Measurements from ENCODE around the gene CDKN2C.

CDKN2C gene

GRCh38 chr1:50978852-50979781, 9.1 kb downstream of the CDKN2C start:
- peak; percentile 43 for FAIRE-seq
- no peak for TF ChIP-seq POU2F2 (IDR thresholded peaks at IDR 0.05; ENCODE audit: low read depth, low read length)
- no peak for TF ChIP-seq POLR2AphosphoS5 (IDR thresholded peaks at IDR 0.05; ENCODE audit: low read depth, low read length)
- no peak for TF ChIP-seq SPI1 (IDR thresholded peaks at IDR 0.05; ENCODE audit: low read depth, low read length)
- TF ChIP-seq POLR2A (IDR thresholded peaks at IDR 0.05; ENCODE audit: low read depth, low read length), result no peak
- TF ChIP-seq PAX5 (IDR thresholded peaks at IDR 0.05; ENCODE audit: insufficient read depth, low read length, severe bottlenecking), result no peak
- no peak for TF ChIP-seq TAF1 (IDR thresholded peaks at IDR 0.05; ENCODE audit: low read depth, low read length)
- no peak for DNase-seq (ENCODE audit: insufficient read length, low spot score)

- TF ChIP-seq PAX5 (IDR thresholded peaks at IDR 0.05; ENCODE audit: insufficient read depth, low read length, severe bottlenecking) (no peak), POLR2A (IDR thresholded peaks at IDR 0.05; ENCODE audit: low read depth, low read length) (no peak), SPI1 (IDR thresholded peaks at IDR 0.05; ENCODE audit: low read depth, low read length) (no peak), POLR2AphosphoS5 (IDR thresholded peaks at IDR 0.05; ENCODE audit: low read depth, low read length) (no peak), TAF1 (IDR thresholded peaks at IDR 0.05; ENCODE audit: low read depth, low read length) (no peak), POU2F2 (IDR thresholded peaks at IDR 0.05; ENCODE audit: low read depth, low read length) (no peak)
- no peak for DNase-seq (ENCODE audit: insufficient read length, low spot score)
- FAIRE-seq, result no peak
These were observed 9.9 kb downstream of the CDKN2C start for GRCh38 chr1:50979937-50980336.

GRCh38 chr1:50980505-50980904, 10.5 kb downstream of the CDKN2C start:
- FAIRE-seq (no peak), DNase-seq (ENCODE audit: insufficient read length, low spot score) (no peak)
- TF ChIP-seq POLR2AphosphoS5 (IDR thresholded peaks at IDR 0.05; ENCODE audit: low read depth, low read length), result no peak
- no peak for TF ChIP-seq TAF1 (IDR thresholded peaks at IDR 0.05; ENCODE audit: low read depth, low read length)
- no peak for TF ChIP-seq PAX5 (IDR thresholded peaks at IDR 0.05; ENCODE audit: insufficient read depth, low read length, severe bottlenecking)
- TF ChIP-seq SPI1 (IDR thresholded peaks at IDR 0.05; ENCODE audit: low read depth, low read length), result no peak
- no peak for TF ChIP-seq POLR2A (IDR thresholded peaks at IDR 0.05; ENCODE audit: low read depth, low read length)
- no peak for TF ChIP-seq POU2F2 (IDR thresholded peaks at IDR 0.05; ENCODE audit: low read depth, low read length)

GRCh38 chr1:50981741-50982140, 11.7 kb downstream of the CDKN2C start:
- TF ChIP-seq POU2F2 (IDR thresholded peaks at IDR 0.05; ENCODE audit: low read depth, low read length) (no peak), PAX5 (IDR thresholded peaks at IDR 0.05; ENCODE audit: insufficient read depth, low read length, severe bottlenecking) (no peak), POLR2AphosphoS5 (IDR thresholded peaks at IDR 0.05; ENCODE audit: low read depth, low read length) (no peak), TAF1 (IDR thresholded peaks at IDR 0.05; ENCODE audit: low read depth, low read length) (no peak)
- DNase-seq (ENCODE audit: insufficient read length, low spot score) (no peak), FAIRE-seq (no peak)

- no peak for FAIRE-seq
- no peak for DNase-seq (ENCODE audit: insufficient read length, low spot score)
- TF ChIP-seq PAX5 (IDR thresholded peaks at IDR 0.05; ENCODE audit: insufficient read depth, low read length, severe bottlenecking), result no peak
These were observed 12.6 kb downstream of the CDKN2C start for GRCh38 chr1:50982611-50983010.

- FAIRE-seq (no peak), DNase-seq (ENCODE audit: insufficient read length, low spot score) (no peak)
- TF ChIP-seq POU2F2 (IDR thresholded peaks at IDR 0.05; ENCODE audit: low read depth, low read length) (no peak), POLR2A (IDR thresholded peaks at IDR 0.05; ENCODE audit: low read depth, low read length) (no peak), POLR2AphosphoS5 (IDR thresholded peaks at IDR 0.05; ENCODE audit: low read depth, low read length) (no peak), TAF1 (IDR thresholded peaks at IDR 0.05; ENCODE audit: low read depth, low read length) (no peak), PAX5 (IDR thresholded peaks at IDR 0.05; ENCODE audit: insufficient read depth, low read length, severe bottlenecking) (no peak), SPI1 (IDR thresholded peaks at IDR 0.05; ENCODE audit: low read depth, low read length) (no peak)
These were observed 13.3 kb downstream of the CDKN2C start for GRCh38 chr1:50983219-50983802.

GRCh38 chr1:50985094-50985493, 15.0 kb downstream of the CDKN2C start:
- no peak for DNase-seq (ENCODE audit: insufficient read length, low spot score)
- peak; percentile 57 for FAIRE-seq
- TF ChIP-seq SPI1 (IDR thresholded peaks at IDR 0.05; ENCODE audit: low read depth, low read length) (no peak), TAF1 (IDR thresholded peaks at IDR 0.05; ENCODE audit: low read depth, low read length) (no peak), POLR2A (IDR thresholded peaks at IDR 0.05; ENCODE audit: low read depth, low read length) (no peak), POU2F2 (IDR thresholded peaks at IDR 0.05; ENCODE audit: low read depth, low read length) (no peak), POLR2AphosphoS5 (IDR thresholded peaks at IDR 0.05; ENCODE audit: low read depth, low read length) (no peak), PAX5 (IDR thresholded peaks at IDR 0.05; ENCODE audit: insufficient read depth, low read length, severe bottlenecking) (no peak)

GRCh38 chr1:50986653-50987052, 16.6 kb downstream of the CDKN2C start:
- FAIRE-seq (peak; percentile 70), DNase-seq (ENCODE audit: insufficient read length, low spot score) (no peak)
- TF ChIP-seq POLR2AphosphoS5 (IDR thresholded peaks at IDR 0.05; ENCODE audit: low read depth, low read length) (no peak), POLR2A (IDR thresholded peaks at IDR 0.05; ENCODE audit: low read depth, low read length) (no peak)

- TF ChIP-seq POU2F2 (IDR thresholded peaks at IDR 0.05; ENCODE audit: low read depth, low read length) (no peak), PAX5 (IDR thresholded peaks at IDR 0.05; ENCODE audit: insufficient read depth, low read length, severe bottlenecking) (no peak), POLR2AphosphoS5 (IDR thresholded peaks at IDR 0.05; ENCODE audit: low read depth, low read length) (no peak), TAF1 (IDR thresholded peaks at IDR 0.05; ENCODE audit: low read depth, low read length) (no peak), POLR2A (IDR thresholded peaks at IDR 0.05; ENCODE audit: low read depth, low read length) (no peak), SPI1 (IDR thresholded peaks at IDR 0.05; ENCODE audit: low read depth, low read length) (no peak)
- DNase-seq (ENCODE audit: insufficient read length, low spot score), result no peak
- FAIRE-seq, result no peak
These were observed 19.6 kb downstream of the CDKN2C start for GRCh38 chr1:50989694-50990093.

All from GM12891 (cell line).